Measurements from ENCODE around the gene ERG. TPM values are rescaled to one million over a fixed set of nuclear protein-coding genes. Genes with fewer than 3 reads are reported as not detected.

The ERG gene
- total and polyA plus RNA-seq, 7 experiments from 2014 or later: 0.24 to 1.3 TPM; not detected in 5

DNA sequence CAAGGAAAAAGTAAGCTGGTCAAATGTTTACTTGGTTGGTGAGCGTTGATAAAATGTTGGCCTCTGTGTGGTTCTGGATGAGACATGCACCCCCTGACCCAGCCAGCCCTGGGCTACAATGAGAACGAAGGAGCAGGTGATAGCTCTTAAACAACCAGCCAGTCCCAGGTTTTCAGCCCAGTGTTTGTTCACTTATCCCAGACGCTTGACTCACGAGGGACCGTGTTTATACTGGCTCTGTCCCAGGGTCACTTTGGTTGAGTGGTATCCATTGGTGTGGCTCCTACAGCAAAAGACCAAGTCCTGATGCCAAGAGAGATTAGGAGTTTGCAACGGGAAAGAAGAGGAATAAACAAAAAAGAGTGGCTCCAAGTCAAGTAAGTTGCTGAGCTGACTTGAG, 154.6 kb downstream of the ERG start:
- CTCF ChIA-PET: interaction anchor here (0.8 to 0.9 kb wide), 2 partner anchors 9 to 47 kb away, joined by 3 to 4 read pairs; no protein-coding TSS in a partner anchor
- H3K27me3 Mint-ChIP-seq: peaks cover 0 to 3% (median 0%) of the 10 kb centered on the region in 5 donors
- Histone ChIP-seq H3K4me3 (ENCODE audit: low read length) (no peak overlapping the region), H3K27me3 (ENCODE audit: control insufficient read depth in 2 of 2, insufficient read depth in 2 of 2, low read length in 2 of 2) (no peaks in the 10 kb centered on the region), H3K27ac (ENCODE audit: low read depth, low read length) (no peak overlapping the region), H3K4me1 (ENCODE audit: control insufficient read depth in 2 of 2, insufficient read depth in 2 of 2, low read length in 2 of 2) (no peaks in the 10 kb centered on the region), H3K9me3 (ENCODE audit: control insufficient read depth in 2 of 3, low read length in 3 of 3) (no peaks in the 10 kb centered on the region), H3K36me3 (ENCODE audit: control insufficient read depth in 2 of 3, insufficient read depth in 3 of 3, low read length in 3 of 3) (no peaks in the 10 kb centered on the region)
- peaks cover 0 to 5% (median under 1%) of the 10 kb centered on the region in 7 donors for H3K4me1 Mint-ChIP-seq
- intact Hi-C loops (cut with micrococcal nuclease): no loop called here
- no peak overlapping the region for H3K4me3 Mint-ChIP-seq
- peaks cover 0 to 4% (median 0%) of the 10 kb centered on the region in 11 donors for H3K9me3 Mint-ChIP-seq
- DNase-seq: no peak
- H3K27ac Mint-ChIP-seq: no peak overlapping the region
- no peak for ATAC-seq
- no peaks in the 10 kb centered on the region for H3K36me3 Mint-ChIP-seq
- POLR2A ChIA-PET: no interaction called here

DNA sequence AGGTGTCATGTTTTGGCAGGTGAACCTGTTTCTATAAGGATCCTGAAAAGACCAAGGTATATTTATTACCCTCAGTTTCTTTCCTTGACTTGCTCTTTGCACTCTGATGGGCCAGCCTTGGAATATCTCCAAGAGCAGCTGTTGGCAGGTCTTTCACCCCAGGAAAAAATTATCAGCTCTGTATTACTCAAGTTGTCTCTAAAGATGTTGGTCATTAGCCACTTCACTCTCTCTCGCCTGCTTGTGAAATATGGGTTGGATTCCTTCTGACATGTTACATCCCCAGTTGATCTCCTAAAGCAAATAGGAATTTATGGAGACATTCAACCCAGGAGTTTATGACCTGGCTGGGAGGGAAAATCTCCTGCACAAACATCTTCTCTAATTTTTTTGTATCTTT, 155.5 kb downstream of the ERG start:
- ChIA-PET CTCF (interaction anchor here (0.6 to 1.1 kb wide), 2 partner anchors 9 to 10 kb away, joined by 3 read pairs; no protein-coding TSS in a partner anchor), POLR2A (interaction anchor here (0.5 kb wide), 1 partner anchor 97 kb away, joined by 4 read pairs; no protein-coding TSS in a partner anchor)
- H3K27me3 Mint-ChIP-seq: no peaks in the 10 kb centered on the region
- Histone ChIP-seq H3K9me3 (ENCODE audit: control insufficient read depth in 2 of 3, low read length in 3 of 3) (no peaks in the 10 kb centered on the region), H3K4me1 (ENCODE audit: control insufficient read depth in 2 of 2, insufficient read depth in 2 of 2, low read length in 2 of 2) (no peaks in the 10 kb centered on the region), H3K4me3 (ENCODE audit: low read length) (no peak overlapping the region), H3K27me3 (ENCODE audit: control insufficient read depth in 2 of 2, insufficient read depth in 2 of 2, low read length in 2 of 2) (no peaks in the 10 kb centered on the region), H3K27ac (ENCODE audit: low read depth, low read length) (no peak overlapping the region), H3K36me3 (ENCODE audit: control insufficient read depth in 2 of 3, insufficient read depth in 3 of 3, low read length in 3 of 3) (no peaks in the 10 kb centered on the region)
- DNase-seq (no peak), ATAC-seq (no peak)
- peaks cover 0 to 5% (median 0%) of the 10 kb centered on the region in 7 donors for H3K4me1 Mint-ChIP-seq
- no peak overlapping the region for H3K4me3 Mint-ChIP-seq
- intact Hi-C loops (cut with micrococcal nuclease): no loop called here
- peaks cover 0 to 1% (median 0%) of the 10 kb centered on the region in 5 donors for H3K36me3 Mint-ChIP-seq
- no peak overlapping the region for H3K27ac Mint-ChIP-seq
- H3K9me3 Mint-ChIP-seq: peaks cover 0 to 4% (median 0%) of the 10 kb centered on the region in 11 donors

- Mint-ChIP-seq H3K4me3 (no peak overlapping the region), H3K27me3 (no peaks in the 10 kb centered on the region), H3K4me1 (peaks cover 0 to 5% (median 0%) of the 10 kb centered on the region in 7 donors), H3K9me3 (peaks cover 0 to 4% (median 0%) of the 10 kb centered on the region in 11 donors), H3K27ac (no peak overlapping the region), H3K36me3 (peaks cover 0 to 1% (median 0%) of the 10 kb centered on the region in 5 donors)
- Histone ChIP-seq H3K27me3 (ENCODE audit: control insufficient read depth in 2 of 2, insufficient read depth in 2 of 2, low read length in 2 of 2) (no peaks in the 10 kb centered on the region), H3K36me3 (ENCODE audit: control insufficient read depth in 2 of 3, insufficient read depth in 3 of 3, low read length in 3 of 3) (no peaks in the 10 kb centered on the region), H3K27ac (ENCODE audit: low read depth, low read length) (no peak overlapping the region), H3K4me3 (ENCODE audit: low read length) (no peak overlapping the region), H3K9me3 (ENCODE audit: control insufficient read depth in 2 of 3, low read length in 3 of 3) (no peaks in the 10 kb centered on the region), H3K4me1 (ENCODE audit: control insufficient read depth in 2 of 2, insufficient read depth in 2 of 2, low read length in 2 of 2) (no peaks in the 10 kb centered on the region)
- ChIA-PET POLR2A (no interaction called here), CTCF (interaction anchor here (0.6 kb wide), 1 partner anchor 11 kb away, joined by 3 read pairs; no protein-coding TSS in a partner anchor)
- DNase-seq (no peak), ATAC-seq (no peak)
- intact Hi-C loops (cut with micrococcal nuclease): no loop called here
Measured at GRCh38 chr21:38341546-38342012, 156.7 kb downstream of the ERG start.

DNA sequence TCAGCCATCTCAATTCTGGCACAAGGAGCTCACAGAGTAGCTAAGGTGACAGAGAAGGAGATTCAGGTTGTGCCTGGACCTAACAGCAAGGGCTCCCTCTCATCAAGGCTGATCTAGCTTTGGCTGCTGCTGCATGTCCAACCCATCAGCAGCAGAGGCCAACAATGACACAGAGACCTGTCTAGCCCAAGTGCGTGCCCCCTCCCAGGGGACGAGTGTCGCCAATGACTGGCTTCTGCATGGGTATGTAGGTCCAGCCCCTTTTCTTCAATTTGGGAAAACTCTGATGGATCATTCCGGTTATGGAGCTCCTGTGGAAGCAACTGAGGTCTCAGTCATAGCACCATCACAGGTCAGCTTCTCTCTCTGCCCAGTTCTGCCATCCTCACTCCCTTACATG, 158.1 kb downstream of the ERG start:
- Histone ChIP-seq H3K27ac (ENCODE audit: low read depth, low read length) (no peak overlapping the region), H3K4me3 (ENCODE audit: low read length) (no peak overlapping the region), H3K9me3 (ENCODE audit: control insufficient read depth in 2 of 3, low read length in 3 of 3) (no peaks in the 10 kb centered on the region), H3K36me3 (ENCODE audit: control insufficient read depth in 2 of 3, insufficient read depth in 3 of 3, low read length in 3 of 3) (no peaks in the 10 kb centered on the region), H3K27me3 (ENCODE audit: control insufficient read depth in 2 of 2, insufficient read depth in 2 of 2, low read length in 2 of 2) (no peaks in the 10 kb centered on the region), H3K4me1 (ENCODE audit: control insufficient read depth in 2 of 2, insufficient read depth in 2 of 2, low read length in 2 of 2) (no peaks in the 10 kb centered on the region)
- Mint-ChIP-seq H3K36me3 (peaks cover 0 to 4% (median 0%) of the 10 kb centered on the region in 5 donors), H3K4me3 (no peak overlapping the region), H3K27ac (no peak overlapping the region), H3K9me3 (no peaks in the 10 kb centered on the region), H3K27me3 (no peaks in the 10 kb centered on the region), H3K4me1 (peaks cover 0 to 1% (median 0%) of the 10 kb centered on the region in 7 donors)
- DNase-seq (no peak), ATAC-seq (no peak)
- CTCF ChIA-PET: no interaction called here
- POLR2A ChIA-PET: no interaction called here
- intact Hi-C loops (cut with micrococcal nuclease): no loop called here

GRCh38 chr21:38337793-38338192, 160.5 kb downstream of the ERG start:
- H3K9me3 ChIP-seq (ENCODE audit: control insufficient read depth in 2 of 3, low read length in 3 of 3): no peaks in the 10 kb centered on the region
- Mint-ChIP-seq H3K4me3 (no peak overlapping the region), H3K4me1 (peaks cover 0 to 1% (median 0%) of the 10 kb centered on the region in 7 donors), H3K36me3 (peaks cover 0 to 4% (median 0%) of the 10 kb centered on the region in 5 donors), H3K27me3 (no peaks in the 10 kb centered on the region), H3K27ac (no peak overlapping the region), H3K9me3 (no peaks in the 10 kb centered on the region)
- H3K4me3 ChIP-seq (ENCODE audit: low read length): no peak overlapping the region
- H3K4me1 ChIP-seq (ENCODE audit: control insufficient read depth in 2 of 2, insufficient read depth in 2 of 2, low read length in 2 of 2): no peaks in the 10 kb centered on the region
- ATAC-seq: no peak
- no peak overlapping the region for H3K27ac ChIP-seq (ENCODE audit: low read depth, low read length)
- no peak for DNase-seq
- intact Hi-C loops (cut with micrococcal nuclease): no loop called here
- ChIA-PET POLR2A (no interaction called here), CTCF (interaction anchor here (0.6 kb wide), 1 partner anchor 103 kb away, joined by 3 read pairs; no protein-coding TSS in a partner anchor)
- no peaks in the 10 kb centered on the region for H3K27me3 ChIP-seq (ENCODE audit: control insufficient read depth in 2 of 2, insufficient read depth in 2 of 2, low read length in 2 of 2)
- H3K36me3 ChIP-seq (ENCODE audit: control insufficient read depth in 2 of 3, insufficient read depth in 3 of 3, low read length in 3 of 3): no peaks in the 10 kb centered on the region

- no peak overlapping the region for H3K4me3 Mint-ChIP-seq
Measured at GRCh38 chr21:38334866-38335265, 163.4 kb downstream of the ERG start.

More at GRCh38 chr21:38334866-38335265, 163.4 kb downstream of the ERG start:
- H3K9me3 ChIP-seq (ENCODE audit: control insufficient read depth in 2 of 3, low read length in 3 of 3): no peaks in the 10 kb centered on the region
- no peaks in the 10 kb centered on the region for H3K36me3 ChIP-seq (ENCODE audit: control insufficient read depth in 2 of 3, insufficient read depth in 3 of 3, low read length in 3 of 3)
- H3K27ac ChIP-seq (ENCODE audit: low read depth, low read length): no peak overlapping the region
- H3K4me3 ChIP-seq (ENCODE audit: low read length): no peak overlapping the region
- no peak for ATAC-seq
- Mint-ChIP-seq H3K27me3 (no peaks in the 10 kb centered on the region), H3K27ac (no peak overlapping the region), H3K36me3 (peaks cover 0 to 4% (median 0%) of the 10 kb centered on the region in 5 donors), H3K9me3 (peaks cover 0 to 2% (median 0%) of the 10 kb centered on the region in 11 donors), H3K4me1 (peaks cover 0 to 3% (median 0%) of the 10 kb centered on the region in 7 donors)
- DNase-seq: no peak
- H3K27me3 ChIP-seq (ENCODE audit: control insufficient read depth in 2 of 2, insufficient read depth in 2 of 2, low read length in 2 of 2): no peaks in the 10 kb centered on the region
- H3K4me1 ChIP-seq (ENCODE audit: control insufficient read depth in 2 of 2, insufficient read depth in 2 of 2, low read length in 2 of 2): no peaks in the 10 kb centered on the region
- intact Hi-C loops (cut with micrococcal nuclease): loop anchor here in 1 of 2 donors (1.0 to 5.0 kb wide), 2 partner anchors 38 to 116 kb away; no protein-coding TSS in a partner anchor
- CTCF ChIA-PET: interaction anchor here (0.8 to 1.7 kb wide), 2 partner anchors 41 to 115 kb away, joined by 3 to 7 read pairs; no protein-coding TSS in a partner anchor
- POLR2A ChIA-PET: no interaction called here
